Activated CD8-positive, alpha-beta memory T cell treated with anti-CD3 and anti-CD28 coated beads for 48 hours (primary cell): ENCODE measurements around the gene SNPH.
A peak's percentile ranks its signal among the peaks of the same experiment; 100 is the strongest.
"Not testable (repeated sequence)": the region's sequence is repeated elsewhere in the genome, so short reads cannot be mapped to it uniquely, and the experiment has no call there.

Experiments used
- DNase-seq, 3 experiments: peaks; one replicate each; pipeline ENCODE4 v3.0.0-alpha.2; 2020; ENCODE audit warnings: low read depth in 2 of 3, low spot score in 2 of 3

The SNPH gene

GRCh38 chr20:1266167-1266973, at the start of gene SNPH:
Gene SNPH (plus strand): TSS chr20:1266294. CDS start chr20:1296240, 29,946 bp downstream.
- peak; percentile 38 to 53 (median 41) for DNase-seq

- DNase-seq, result not testable (repeated sequence)
Measured at GRCh38 chr20:1216527-1217427, 49.3 kb upstream of the SNPH start.

GRCh38 chr20:1222750-1223149, 43.3 kb upstream of the SNPH start:
- not testable (repeated sequence) for DNase-seq

GRCh38 chr20:1224205-1224890, 41.7 kb upstream of the SNPH start:
- no peak for DNase-seq

- DNase-seq, result no peak
Measured at GRCh38 chr20:1225263-1225782, 40.8 kb upstream of the SNPH start.

- DNase-seq, result peak in 2 of 3 experiments; percentile 58 to 83
Measured at GRCh38 chr20:1225783-1226654, 40.1 kb upstream of the SNPH start, which contains the start of gene RAD21L1. Gene RAD21L1 (plus strand): TSS chr20:1226044. CDS start chr20:1228454, 2,410 bp downstream.

- DNase-seq, result no peak
Measured at GRCh38 chr20:1229541-1229940, 36.6 kb upstream of the SNPH start.

- no peak for DNase-seq
Measured at GRCh38 chr20:1232286-1233111, 33.6 kb upstream of the SNPH start.

- no peak for DNase-seq
Measured at GRCh38 chr20:1240549-1240948, 25.5 kb upstream of the SNPH start.

- DNase-seq, result no peak
Measured at GRCh38 chr20:1241456-1241855, 24.6 kb upstream of the SNPH start.

- DNase-seq, result no peak
Measured at GRCh38 chr20:1242099-1242498, 24.0 kb upstream of the SNPH start.

GRCh38 chr20:1242530-1242929, 23.6 kb upstream of the SNPH start:
- no peak for DNase-seq

- no peak for DNase-seq
Measured at GRCh38 chr20:1245578-1245977, 20.5 kb upstream of the SNPH start.

GRCh38 chr20:1247689-1248088, 18.4 kb upstream of the SNPH start:
- no peak for DNase-seq

GRCh38 chr20:1250282-1250681, 15.8 kb upstream of the SNPH start:
- not testable (repeated sequence) for DNase-seq

GRCh38 chr20:1252416-1252815, 13.7 kb upstream of the SNPH start:
- DNase-seq, result no peak

GRCh38 chr20:1254254-1254653, 11.8 kb upstream of the SNPH start:
- no peak for DNase-seq

GRCh38 chr20:1255675-1256074, 10.4 kb upstream of the SNPH start:
- DNase-seq, result no peak

GRCh38 chr20:1263853-1264252, 2.2 kb upstream of the SNPH start:
- DNase-seq, result no peak
